ACC112 (cell line): Measurements from ENCODE around the gene FCGR2B.
"Not testable (repeated sequence)": the region's sequence is repeated elsewhere in the genome, so short reads cannot be mapped to it uniquely, and the experiment has no call there.

Source experiments
- H2AFZ ChIP-seq: fragments of 200-600 bp; sonication (generic); one replicate; pipeline ENCODE4 v1.6.0; 2017; ENCODE audit warnings: antibody characterized with exemption, low read length; ENCODE audit not compliant: unreplicated experiment
- H3K27ac ChIP-seq: fragments of 200-600 bp; sonication (generic); 2 replicates; pipeline ENCODE4 v1.5.1; 2014; ENCODE audit warnings: low read depth, mild to moderate bottlenecking, antibody characterized with exemption, low read length, moderate library complexity
- H3K27me3 ChIP-seq: fragments of 200-600 bp; sonication (generic); 2 replicates; pipeline ENCODE4 v1.6.1; 2014; ENCODE audit warnings: mild to moderate bottlenecking, antibody characterized with exemption, low read length, moderate library complexity, mixed read lengths; ENCODE audit not compliant: insufficient read depth
- H3K36me3 ChIP-seq: fragments of 200-600 bp; sonication (generic); 2 replicates; pipeline ENCODE4 v1.6.1; 2016; ENCODE audit warnings: mild to moderate bottlenecking, antibody characterized with exemption, low read length, moderate library complexity, mixed read lengths; ENCODE audit not compliant: insufficient read depth
- H3K4me1 ChIP-seq: fragments of 200-600 bp; sonication (generic); one replicate; pipeline ENCODE4 v1.6.1; 2016; ENCODE audit warnings: low read length, mixed read lengths; ENCODE audit not compliant: insufficient read depth, unreplicated experiment, control insufficient read depth
- H3K4me3 ChIP-seq: fragments of 200-600 bp; sonication (generic); 2 replicates; pipeline ENCODE4 v1.5.1; 2014; ENCODE audit warnings: mild to moderate bottlenecking, low read depth, low read length
- H3K79me2 ChIP-seq: fragments of 200-600 bp; sonication (generic); one replicate; pipeline ENCODE4 v1.6.0; 2016; ENCODE audit warnings: low read length; ENCODE audit not compliant: control insufficient read depth, unreplicated experiment, insufficient read depth

The FCGR2B gene

DNA sequence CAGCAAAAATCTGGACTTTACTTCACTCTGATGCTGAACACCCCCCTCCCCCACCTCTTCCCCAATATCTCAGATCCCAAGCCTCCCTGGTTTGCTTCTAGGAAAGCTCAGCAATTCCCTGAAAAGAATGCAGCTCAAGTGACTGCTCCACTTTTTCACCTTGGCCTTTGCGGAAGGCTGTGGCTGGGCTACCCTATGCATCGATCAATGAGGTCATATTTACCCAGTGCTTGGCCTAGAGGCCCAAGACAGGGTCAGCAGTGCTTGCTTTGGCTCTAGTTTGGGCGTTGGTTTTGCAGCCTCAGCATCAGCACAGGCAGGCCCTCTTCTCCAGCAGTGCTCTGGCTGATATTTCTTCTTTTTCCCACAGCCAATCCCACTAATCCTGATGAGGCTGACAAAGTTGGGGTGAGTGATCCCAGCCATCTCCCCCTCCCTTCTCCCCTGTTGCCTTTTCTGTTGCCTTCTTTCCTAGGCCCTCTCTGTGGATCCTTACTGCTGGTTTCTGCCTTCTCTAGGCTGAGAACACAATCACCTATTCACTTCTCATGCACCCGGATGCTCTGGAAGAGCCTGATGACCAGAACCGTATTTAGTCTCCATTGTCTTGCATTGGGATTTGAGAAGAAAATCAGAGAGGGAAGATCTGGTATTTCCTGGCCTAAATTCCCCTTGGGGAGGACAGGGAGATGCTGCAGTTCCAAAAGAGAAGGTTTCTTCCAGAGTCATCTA is 14.2 kb downstream of the FCGR2B start:
- H3K36me3 ChIP-seq: no peaks in the 10 kb centered on the region
- no peaks in the 10 kb centered on the region for H3K27me3 ChIP-seq
- no peak overlapping the region for H3K4me3 ChIP-seq
- no peak overlapping the region for H3K27ac ChIP-seq
- H3K4me1 ChIP-seq: no peaks in the 10 kb centered on the region
- no peaks in the 10 kb centered on the region for H3K79me2 ChIP-seq
- no peak overlapping the region for H2AFZ ChIP-seq

DNA sequence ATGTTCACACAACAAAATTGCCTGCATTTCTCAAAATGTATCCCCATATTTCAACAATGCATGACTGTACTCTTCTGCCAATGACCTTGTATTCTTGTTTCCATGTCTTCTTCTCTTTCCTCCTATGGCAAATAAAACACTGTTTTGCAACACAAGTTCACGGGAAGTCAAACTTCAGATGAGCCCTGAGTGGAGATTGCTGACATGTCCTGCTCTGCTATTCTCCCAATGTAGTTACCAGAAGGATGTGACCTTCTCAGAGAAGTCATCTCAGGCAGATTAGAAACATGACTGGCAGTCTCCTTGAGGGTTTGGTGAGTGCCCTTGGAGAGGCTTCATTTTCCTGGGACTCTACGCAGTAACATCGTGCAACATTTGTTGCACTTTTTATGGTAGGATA is 15.6 kb downstream of the FCGR2B start:
- Histone ChIP-seq H3K4me1 (no peaks in the 10 kb centered on the region), H2AFZ (no peak overlapping the region), H3K36me3 (no peaks in the 10 kb centered on the region), H3K4me3 (no peak overlapping the region), H3K79me2 (no peaks in the 10 kb centered on the region), H3K27me3 (no peaks in the 10 kb centered on the region), H3K27ac (no peak overlapping the region)

DNA sequence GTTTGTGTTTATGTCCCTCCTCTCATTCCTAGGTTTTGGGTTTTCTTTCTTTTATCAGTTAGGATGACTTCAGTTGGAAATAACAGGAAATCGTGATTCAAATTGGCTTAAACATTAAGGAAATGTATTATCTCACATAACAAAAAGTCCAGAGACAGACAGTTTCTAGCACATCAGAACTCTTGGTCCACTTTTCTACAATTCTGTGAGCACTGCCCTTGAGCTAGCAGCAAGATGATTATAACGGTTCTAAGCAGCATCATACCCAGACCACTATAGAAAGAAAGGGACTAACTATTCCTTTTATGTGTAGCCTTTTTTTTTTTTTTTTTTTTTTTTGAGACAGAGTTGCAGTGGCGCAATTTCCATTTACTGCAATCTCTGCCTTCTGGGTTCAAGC is 18.9 kb downstream of the FCGR2B start:
- no peak overlapping the region for H3K4me3 ChIP-seq
- H3K79me2 ChIP-seq: no peaks in the 10 kb centered on the region
- peak overlapping the region; percentile 32 for H2AFZ ChIP-seq
- no peaks in the 10 kb centered on the region for H3K4me1 ChIP-seq
- H3K27ac ChIP-seq: no peak overlapping the region
- no peaks in the 10 kb centered on the region for H3K27me3 ChIP-seq
- H3K36me3 ChIP-seq: no peaks in the 10 kb centered on the region

DNA sequence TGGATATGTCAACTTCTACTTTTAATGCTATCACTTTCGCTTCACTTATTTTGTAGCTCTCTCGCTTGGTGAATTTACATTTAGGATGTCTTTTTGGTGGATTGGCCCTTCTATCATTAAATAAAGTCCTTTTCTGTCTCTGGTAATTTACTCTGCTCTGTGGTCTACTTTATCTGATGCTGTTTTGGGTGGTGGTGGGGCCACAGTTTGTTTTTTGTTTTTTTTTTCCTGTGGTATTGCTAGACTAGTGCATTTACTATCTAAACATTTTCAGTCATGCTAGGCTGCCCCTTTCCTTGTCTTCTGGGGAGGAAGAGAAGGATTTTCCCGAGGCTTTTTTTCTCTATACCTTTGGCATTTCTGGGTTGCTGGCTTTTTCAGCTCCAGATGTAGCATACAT is 26.0 kb downstream of the FCGR2B start:
- Histone ChIP-seq H3K79me2 (no peaks in the 10 kb centered on the region), H2AFZ (no peak overlapping the region), H3K4me3 (no peak overlapping the region)

DNA sequence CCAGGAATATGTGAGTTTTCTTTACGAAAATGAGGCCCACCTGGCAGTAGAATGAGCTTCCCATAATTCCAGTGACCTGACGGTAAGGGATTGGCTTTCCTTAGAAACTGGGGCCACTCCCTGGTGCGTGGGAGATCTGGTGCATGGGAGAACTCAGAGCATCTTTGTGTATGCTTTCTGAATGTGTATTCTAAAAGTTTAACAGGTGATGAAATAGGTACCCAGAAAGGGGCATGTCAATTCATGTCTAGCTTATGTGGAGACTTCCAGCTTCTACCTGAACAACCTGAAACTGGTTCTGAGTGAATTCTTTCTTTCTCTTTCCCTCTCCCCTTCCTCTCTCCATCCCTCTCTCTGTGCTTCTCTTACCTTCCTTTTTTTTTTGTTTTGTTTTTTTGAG is 28.9 kb downstream of the FCGR2B start:
- Histone ChIP-seq H3K27me3 (0 out of 2 replicates have a peak, but pooled peaks cover 3% of the 10 kb centered on the region), H3K27ac (no peak overlapping the region), H3K4me1 (no peaks in the 10 kb centered on the region), H3K4me3 (no peak overlapping the region), H2AFZ (no peak overlapping the region), H3K36me3 (no peaks in the 10 kb centered on the region), H3K79me2 (no peaks in the 10 kb centered on the region)

More for the DNA sequence above, 26.0 kb downstream of the FCGR2B start:
- Histone ChIP-seq H3K27me3 (no peaks in the 10 kb centered on the region), H3K27ac (no peak overlapping the region), H3K36me3 (no peaks in the 10 kb centered on the region), H3K4me1 (no peaks in the 10 kb centered on the region)

DNA sequence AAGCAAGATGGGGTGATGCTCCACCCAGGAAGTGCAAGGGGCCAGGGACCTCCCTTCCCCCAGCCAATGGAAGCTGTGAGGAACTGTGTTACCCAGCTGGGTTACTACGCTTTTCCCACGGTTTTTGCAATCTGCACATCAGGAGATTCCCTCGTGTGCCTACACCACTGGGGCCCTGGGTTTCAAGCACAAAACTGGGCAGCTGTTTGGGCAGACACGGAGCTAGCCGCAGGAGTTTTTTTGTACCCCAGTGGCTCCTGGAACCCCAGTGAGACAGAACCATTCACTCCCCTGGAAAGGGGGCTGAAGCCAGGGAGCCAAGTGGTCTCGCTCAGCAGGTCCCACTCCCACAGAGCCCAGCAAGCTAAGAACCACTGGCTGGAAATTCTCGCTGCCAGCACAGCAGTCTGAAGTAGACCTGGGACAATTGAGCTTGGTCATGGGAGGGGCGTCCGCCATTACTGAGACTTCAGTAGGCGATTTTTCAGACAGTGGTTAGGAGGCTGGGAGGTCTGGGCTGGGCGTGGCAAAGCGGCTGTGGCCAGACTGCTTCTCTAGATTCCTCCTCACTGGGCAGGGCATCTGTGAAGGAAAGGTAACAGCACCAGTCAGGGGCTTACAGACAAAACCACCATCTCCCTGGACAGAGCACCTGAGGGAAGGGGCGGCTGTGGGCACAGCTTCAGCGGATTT is 30.2 kb downstream of the FCGR2B start:
- H3K4me1 ChIP-seq, H3K4me3 ChIP-seq, H3K36me3 ChIP-seq, H3K27ac ChIP-seq, H3K27me3 ChIP-seq, H2AFZ ChIP-seq, H3K79me2 ChIP-seq: not testable (repeated sequence)

DNA sequence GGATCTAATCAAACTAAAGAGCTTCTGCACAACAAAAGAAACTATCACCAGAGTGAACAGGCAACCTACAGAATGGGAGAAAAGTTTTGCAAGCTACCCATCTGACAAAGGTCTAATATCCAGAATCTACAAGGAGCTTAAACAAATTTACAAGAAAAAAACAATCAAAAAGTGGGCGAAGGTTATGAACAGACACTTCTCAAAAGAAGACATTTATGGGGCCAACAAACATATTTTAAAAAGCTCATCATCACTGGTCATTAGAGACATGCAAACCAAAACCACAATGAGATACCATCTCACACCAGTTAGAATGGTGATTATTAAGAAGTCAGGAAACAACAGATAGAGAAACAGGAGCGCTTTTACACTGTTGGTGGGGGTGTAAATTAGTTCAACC is 35.4 kb downstream of the FCGR2B start:
- H3K27me3 ChIP-seq, H3K36me3 ChIP-seq, H3K27ac ChIP-seq, H3K4me1 ChIP-seq, H3K79me2 ChIP-seq, H2AFZ ChIP-seq, H3K4me3 ChIP-seq: not testable (repeated sequence)

DNA sequence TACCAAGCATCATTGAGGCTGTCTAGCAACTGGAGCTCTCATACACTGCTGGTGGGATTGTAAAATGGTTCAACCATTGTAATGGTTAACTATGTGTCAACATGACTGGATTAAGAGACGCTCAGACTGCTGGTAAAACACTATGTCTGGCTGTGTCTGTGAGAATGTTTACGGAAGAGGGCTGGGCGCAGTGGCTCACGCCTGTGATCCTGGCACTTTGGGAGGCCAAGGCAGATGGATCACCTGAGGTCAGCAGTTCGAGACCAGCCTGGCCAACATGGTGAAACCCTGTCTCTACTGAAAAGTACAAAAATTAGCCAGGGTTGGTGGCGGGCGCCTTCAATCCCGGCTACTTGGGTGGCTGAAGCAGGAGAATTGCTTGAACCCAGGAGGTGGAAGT is 39.3 kb downstream of the FCGR2B start:
- H3K4me3 ChIP-seq: no peak overlapping the region
- no peaks in the 10 kb centered on the region for H3K79me2 ChIP-seq
- no peak overlapping the region for H3K27ac ChIP-seq
- H2AFZ ChIP-seq: no peak overlapping the region
- no peaks in the 10 kb centered on the region for H3K36me3 ChIP-seq
- H3K27me3 ChIP-seq: no peaks in the 10 kb centered on the region
- H3K4me1 ChIP-seq: peaks cover 16% of the 10 kb centered on the region

DNA sequence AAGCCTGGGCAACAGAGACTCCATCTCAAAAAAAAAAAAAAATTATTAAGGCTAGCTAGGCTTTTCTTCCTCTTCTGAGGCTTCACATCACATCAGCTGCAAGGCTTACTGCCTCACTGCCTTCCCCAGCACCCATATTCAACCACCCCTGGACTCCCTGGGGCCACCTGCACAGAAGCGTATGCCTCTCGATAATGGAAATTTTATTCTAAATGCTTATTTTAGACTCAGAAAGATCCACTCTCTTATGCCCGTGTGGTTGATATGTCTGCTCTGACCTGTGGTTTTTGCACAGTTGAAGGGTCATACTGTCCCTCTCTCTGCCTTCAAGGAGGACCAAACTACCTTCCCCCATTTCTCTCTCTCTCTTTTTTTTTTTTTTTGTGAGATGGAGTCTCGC is 42.6 kb downstream of the FCGR2B start:
- no peak overlapping the region for H2AFZ ChIP-seq
- H3K4me3 ChIP-seq: no peak overlapping the region

DNA sequence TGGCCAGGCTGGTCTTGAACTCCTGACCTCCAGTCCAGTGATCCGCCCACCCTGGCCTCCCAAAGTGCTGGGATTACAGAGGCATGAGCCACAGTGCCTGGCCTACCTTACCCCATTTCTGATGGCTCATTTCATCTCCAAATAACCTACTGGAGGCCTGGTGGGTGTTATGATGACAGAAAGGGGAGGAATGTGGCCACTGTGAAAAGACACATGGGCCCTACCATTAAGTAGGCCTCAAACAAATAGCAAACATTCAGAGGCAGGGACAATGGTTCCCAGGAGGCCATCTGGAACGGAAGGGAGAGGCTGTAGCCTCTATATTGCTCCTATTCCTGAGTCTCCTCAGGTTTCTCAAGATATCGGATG is 43.2 kb downstream of the FCGR2B start:
- no peaks in the 10 kb centered on the region for H3K36me3 ChIP-seq
- H3K4me3 ChIP-seq: no peak overlapping the region
- no peaks in the 10 kb centered on the region for H3K27me3 ChIP-seq
- H2AFZ ChIP-seq: peak overlapping the region; percentile 73
- H3K4me1 ChIP-seq: peaks cover 18% of the 10 kb centered on the region
- peak overlapping the region; percentile 93 for H3K27ac ChIP-seq
- no peaks in the 10 kb centered on the region for H3K79me2 ChIP-seq

More for the DNA sequence above, 42.6 kb downstream of the FCGR2B start:
- Histone ChIP-seq H3K27me3 (no peaks in the 10 kb centered on the region), H3K36me3 (no peaks in the 10 kb centered on the region), H3K4me1 (peaks cover 18% of the 10 kb centered on the region), H3K79me2 (no peaks in the 10 kb centered on the region), H3K27ac (peak overlapping the region; percentile 93)
